Right ventricle myocardium inferior (tissue), 1 donor: ENCODE measurements around the gene DOCK1. TPM values are rescaled to one million over a fixed set of nuclear protein-coding genes. Genes with fewer than 3 reads are reported as not detected.

Source experiments
- ATAC-seq: fragments of 200-7000 bp; cut with Tn5 transposase; one replicate; pipeline ENCODE4 v1.9.1; 2020; ENCODE audit warnings: mild to moderate bottlenecking, moderate library complexity
- DNase-seq: peaks from one replicate; pipeline ENCODE4 v3.0.0; 2021; ENCODE audit errors: missing footprints
- intact Hi-C: fragments of 100-400 bp; cut with DNase I; formaldehyde crosslinking; loops from one replicate; pipeline ENCODE4 v1.11.0; 2022
- total RNA-seq: library from RNA; stranded (reverse); fragmentation: NEBNext Ultra II Directional; extraction: Animal tissue kit (Norgen Biotek cat#: 25700); gene quantifications from one replicate; pipeline ENCODE4 v1.2.1, GENCODE V29; 2021
- donor health status: DM: no; HTN: yes; CAD: no; lungs with severe emphysema.

DOCK1 gene
- total RNA-seq, 1 donor from 2014 or later: 16.8 TPM

- intact Hi-C loops: no loop called here
- no peak for ATAC-seq
- no peak for DNase-seq
Observed at GRCh38 chr10:127200646-127201045, 295.4 kb downstream of the DOCK1 start.

DNA sequence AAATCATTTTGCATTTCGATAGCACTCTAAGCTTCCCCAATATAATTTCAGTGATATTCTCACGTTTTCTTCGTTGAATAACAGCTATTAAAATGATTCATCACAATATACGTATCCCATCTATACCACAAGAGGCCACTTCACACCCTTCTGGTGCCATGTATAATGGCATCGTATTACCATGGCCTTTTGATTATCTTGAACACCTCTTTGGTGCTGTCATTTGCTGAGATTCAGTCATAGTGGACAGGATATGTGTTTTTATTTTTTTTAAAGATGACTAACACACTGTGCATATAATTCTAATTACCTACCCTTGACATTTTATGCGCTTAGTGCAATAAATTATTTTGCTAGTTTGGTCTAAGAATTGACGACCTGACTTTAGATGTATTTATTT, 297.8 kb downstream of the DOCK1 start:
- intact Hi-C loops: no loop called here
- ATAC-seq: no peak
- DNase-seq: no peak

DNA sequence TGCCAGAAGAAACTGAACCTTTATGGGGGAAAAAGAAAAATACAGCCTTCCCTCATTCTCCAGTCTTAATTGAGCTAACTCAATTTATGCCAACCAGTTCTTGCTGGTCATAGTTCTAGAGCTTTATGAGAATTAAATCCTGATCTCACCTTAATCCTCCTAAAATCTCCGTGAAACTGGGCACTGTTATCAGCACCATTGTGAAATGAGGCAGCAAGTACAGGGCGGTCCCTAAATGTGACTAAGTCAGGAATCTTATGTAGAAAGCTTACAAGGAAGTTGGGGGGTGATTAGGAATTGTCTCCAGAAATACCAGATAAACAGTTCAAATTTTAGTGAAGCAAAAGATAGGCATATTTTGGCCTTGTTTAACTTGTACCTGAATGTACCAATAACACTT, 301.9 kb downstream of the DOCK1 start:
- ATAC-seq (no peak), DNase-seq (no peak)
- intact Hi-C loops: no loop called here

DNA sequence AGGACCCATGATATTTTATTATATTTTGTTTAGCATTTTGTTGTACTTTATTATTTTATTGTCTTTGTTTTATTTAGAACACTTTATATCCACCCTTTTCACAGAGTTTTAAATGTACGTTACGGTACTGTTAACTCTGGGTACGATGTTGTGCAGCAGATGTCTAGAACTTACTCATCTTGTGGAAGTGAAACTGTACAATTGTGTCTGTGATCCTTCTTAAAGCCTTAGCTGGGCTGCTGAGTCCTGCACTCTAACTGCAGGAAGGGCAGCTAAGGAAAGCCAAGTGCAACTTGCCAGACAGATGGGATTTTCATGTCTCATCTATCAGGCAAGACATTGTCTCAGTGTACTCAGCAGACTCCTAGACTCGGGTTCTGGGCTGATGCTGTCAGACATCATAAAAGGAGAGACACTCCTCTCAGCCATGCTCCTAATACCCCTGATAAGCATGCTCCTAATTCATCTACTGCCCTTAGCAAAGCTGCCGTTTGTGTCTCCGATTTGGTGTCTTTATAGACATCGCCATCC, 305.8 kb downstream of the DOCK1 start:
- DNase-seq (no peak), ATAC-seq (no peak)
- intact Hi-C loops: no loop called here

DNA sequence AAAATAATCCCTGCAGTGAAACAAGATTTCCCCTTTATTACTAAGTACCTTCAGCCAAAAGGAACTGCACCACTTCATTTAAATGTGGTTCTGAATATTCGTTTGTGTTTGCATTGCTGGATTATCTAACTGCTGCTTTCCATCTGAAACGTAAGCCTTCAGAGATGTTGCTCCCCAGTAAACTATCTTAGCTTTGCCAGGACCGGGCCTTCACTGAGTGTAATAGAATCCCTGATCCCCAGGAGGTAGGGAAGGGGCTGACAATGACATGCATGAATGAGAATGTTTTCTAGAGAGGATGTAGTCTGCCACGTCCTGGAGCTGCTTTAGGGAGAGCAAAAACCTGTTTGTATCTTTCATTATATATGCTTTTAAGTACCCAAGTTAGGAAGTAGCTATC, 310.6 kb downstream of the DOCK1 start:
- DNase-seq: no peak
- no peak for ATAC-seq

GRCh38 chr10:127216274-127216673, 311.0 kb downstream of the DOCK1 start:
- ATAC-seq: no peak
- intact Hi-C loops: no loop called here
- DNase-seq: no peak

More for the DNA sequence above, 310.6 kb downstream of the DOCK1 start:
- intact Hi-C loops: no loop called here

DNA sequence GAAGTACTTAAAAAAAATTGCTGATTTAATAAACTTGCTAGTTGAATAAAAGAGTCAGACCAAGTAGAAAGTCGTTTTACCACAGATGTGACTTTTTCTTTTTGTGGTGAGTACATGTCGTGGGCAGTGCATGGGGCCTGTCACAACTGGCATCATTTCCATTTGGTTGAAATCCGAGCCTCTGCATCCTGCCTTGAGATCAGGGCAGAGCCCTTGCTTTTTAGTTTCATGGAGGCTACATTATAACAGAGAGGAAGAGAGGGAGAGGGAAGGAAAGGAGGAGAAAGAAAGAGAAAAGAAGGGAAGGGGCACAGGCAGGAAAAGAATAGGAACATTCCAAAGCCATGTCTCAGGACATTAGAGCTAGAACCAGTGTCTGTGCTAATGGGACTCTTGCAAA, 311.6 kb downstream of the DOCK1 start:
- intact Hi-C loops: no loop called here
- ATAC-seq: no peak
- DNase-seq: no peak

- no peak for ATAC-seq
- intact Hi-C loops: no loop called here
- no peak for DNase-seq
Observed at GRCh38 chr10:127218658-127219057, 313.4 kb downstream of the DOCK1 start.

DNA sequence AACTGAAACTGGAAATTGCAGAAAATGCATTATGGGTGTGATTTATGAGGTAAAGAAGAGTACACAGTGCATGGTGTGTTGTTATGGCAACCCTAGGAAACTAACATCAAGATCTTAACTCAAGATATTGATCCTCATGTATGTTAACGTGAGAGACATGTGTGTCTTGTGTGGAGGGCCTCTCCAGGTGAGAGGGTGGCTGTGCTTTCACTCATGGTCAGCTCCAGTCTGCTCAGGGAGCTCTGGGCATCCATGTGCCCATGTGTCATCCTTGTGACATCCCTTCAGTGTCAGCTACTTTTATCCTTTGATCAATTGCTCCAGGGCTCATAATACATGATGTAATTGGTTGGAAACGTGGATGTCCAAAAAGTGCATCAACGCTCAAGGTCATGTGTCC, 316.1 kb downstream of the DOCK1 start:
- DNase-seq (no peak), ATAC-seq (no peak)

GRCh38 chr10:127227027-127227426, 321.8 kb downstream of the DOCK1 start:
- DNase-seq (peak; percentile 56), ATAC-seq (no peak)
- intact Hi-C loops: no loop called here

More for the DNA sequence above, 316.1 kb downstream of the DOCK1 start:
- intact Hi-C loops: no loop called here

GRCh38 chr10:127227663-127228062, 322.4 kb downstream of the DOCK1 start:
- ATAC-seq (no peak), DNase-seq (no peak)
- intact Hi-C loops: no loop called here

GRCh38 chr10:127228195-127228787, 323.1 kb downstream of the DOCK1 start:
- no peak for DNase-seq
- ATAC-seq: no peak
- intact Hi-C loops: no loop called here

DNA sequence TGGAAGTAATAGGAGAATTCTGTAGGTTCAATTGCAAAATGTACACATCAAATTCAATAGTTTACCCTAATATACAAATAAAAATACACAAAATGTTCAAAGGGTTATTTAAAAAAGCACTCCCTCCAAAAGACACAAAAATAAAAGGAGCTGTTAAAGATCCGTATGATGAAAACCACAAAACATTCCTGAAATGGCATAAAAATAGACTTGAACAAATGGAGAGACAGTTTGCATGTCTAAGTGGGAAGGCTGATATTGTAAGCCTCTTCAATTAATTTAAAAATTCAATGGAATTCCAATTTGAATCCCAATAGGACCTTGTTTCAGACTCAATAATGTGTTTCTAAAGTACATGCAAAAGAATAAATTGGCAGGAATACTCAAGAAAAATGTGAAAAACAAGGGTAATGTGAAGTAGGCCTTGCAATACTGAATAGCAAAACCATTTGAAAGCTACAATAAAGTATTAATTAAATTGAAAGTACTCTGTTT, 329.1 kb downstream of the DOCK1 start:
- no peak for ATAC-seq
- intact Hi-C loops: no loop called here
- DNase-seq: no peak

DNA sequence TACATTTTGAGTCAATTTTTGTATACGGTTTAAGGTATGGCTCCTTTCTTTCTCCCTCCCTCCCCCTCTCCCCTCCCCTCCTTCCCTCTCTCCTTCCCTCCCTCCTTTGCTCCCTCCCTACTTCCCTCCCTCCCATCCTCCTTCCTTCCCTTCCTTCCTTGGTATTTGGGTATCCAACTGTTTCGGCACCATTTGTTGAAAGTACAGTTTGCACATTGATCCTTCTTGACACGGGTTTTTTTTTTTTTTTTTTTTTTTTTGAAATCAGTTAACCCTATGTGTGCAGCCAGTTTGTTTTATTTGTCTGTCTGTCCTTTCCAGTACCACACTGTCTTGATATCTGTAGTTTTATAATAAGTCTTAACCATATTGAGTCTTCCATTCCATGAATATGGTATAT, 331.0 kb downstream of the DOCK1 start:
- intact Hi-C loops: no loop called here
- ATAC-seq: no peak
- no peak for DNase-seq

DNA sequence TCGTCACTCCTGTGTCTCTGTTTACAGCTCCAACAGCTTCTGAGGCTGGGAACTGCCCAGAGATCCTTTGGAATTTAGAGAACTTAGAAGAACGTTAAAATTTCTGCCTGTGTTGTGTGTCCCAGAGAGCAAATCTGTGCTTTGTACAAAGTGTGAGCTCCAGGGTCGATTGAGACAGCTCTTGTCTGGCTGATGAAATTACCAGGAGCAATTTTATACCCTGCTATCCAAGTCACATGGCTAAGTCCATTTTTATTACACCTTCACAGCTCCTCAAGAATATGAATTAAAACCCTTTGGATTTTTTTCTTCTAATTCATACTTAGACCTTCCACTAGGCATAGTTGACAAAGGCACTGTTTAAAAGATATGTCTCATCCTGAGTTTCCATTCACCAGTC, 337.7 kb downstream of the DOCK1 start:
- DNase-seq: no peak
- no peak for ATAC-seq
- intact Hi-C loops: no loop called here

DNA sequence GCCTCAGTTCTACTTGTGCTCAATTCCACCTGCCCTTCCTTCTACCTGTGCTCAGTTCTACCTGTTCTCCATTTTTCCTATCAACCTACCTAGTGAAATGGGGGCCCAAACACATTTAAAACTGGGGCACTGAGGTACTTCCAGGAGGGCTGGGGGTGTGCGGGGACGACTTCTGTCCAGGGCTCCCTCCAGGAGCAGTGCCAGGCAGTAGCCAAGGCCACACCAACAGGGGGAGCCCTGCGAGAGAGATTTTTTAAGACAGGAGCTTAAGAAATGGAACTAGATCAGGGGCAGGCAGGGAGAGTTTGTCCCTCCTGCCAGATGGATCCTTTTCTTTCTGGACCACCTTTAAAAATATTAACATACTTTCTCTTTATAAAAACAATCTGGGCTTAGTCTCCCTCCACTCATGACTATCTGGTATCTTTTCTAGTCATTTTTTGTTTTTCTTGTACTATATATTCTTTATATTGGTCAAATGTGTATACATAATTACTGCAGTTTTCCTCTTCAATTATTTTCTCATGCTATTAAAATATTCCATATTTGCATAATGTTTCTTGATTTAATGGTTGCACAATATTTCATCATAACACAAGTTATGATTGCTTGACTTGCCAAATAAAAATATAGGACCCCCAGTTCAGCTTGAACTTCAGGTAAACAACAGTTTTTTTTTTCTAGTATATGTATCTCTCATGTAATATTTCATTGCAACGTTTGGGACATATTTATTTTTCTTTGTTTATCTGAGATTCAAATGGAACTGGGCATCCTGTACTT, 338.5 kb downstream of the DOCK1 start:
- ATAC-seq: no peak
- DNase-seq: no peak
- intact Hi-C loops: no loop called here

DNA sequence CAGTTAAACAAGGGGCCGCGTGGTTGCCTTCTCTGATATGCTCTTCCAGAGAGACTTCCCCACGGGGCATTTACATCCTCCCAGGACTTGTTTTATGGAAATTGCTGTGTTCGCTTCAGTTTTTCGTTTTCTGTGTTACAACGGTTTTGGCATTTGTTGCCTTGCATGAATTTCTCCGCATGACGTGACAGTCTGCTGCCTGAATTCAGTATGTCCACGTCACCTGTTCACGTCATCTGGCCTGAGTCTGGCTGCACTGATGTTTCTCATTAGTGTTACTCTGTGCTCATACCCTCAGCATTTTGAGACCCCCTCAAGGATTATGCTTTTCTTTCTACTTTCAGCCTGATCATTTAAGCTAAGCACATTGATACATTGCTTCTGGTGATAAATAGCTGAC, 340.2 kb downstream of the DOCK1 start:
- intact Hi-C loops: no loop called here
- ATAC-seq: no peak
- no peak for DNase-seq

GRCh38 chr10:127250031-127250430, 344.8 kb downstream of the DOCK1 start:
- DNase-seq (no peak), ATAC-seq (no peak)
- intact Hi-C loops: no loop called here

- intact Hi-C loops: no loop called here
- ATAC-seq: no peak
- no peak for DNase-seq
Observed at GRCh38 chr10:127252818-127253217, 347.6 kb downstream of the DOCK1 start.

- intact Hi-C loops: no loop called here
- ATAC-seq (no peak), DNase-seq (no peak)
Observed at GRCh38 chr10:127254276-127254675, 349.0 kb downstream of the DOCK1 start.
